Stimulated activated CD4-positive, alpha-beta T cell treated with anti-CD3 and anti-CD28 coated beads, Interleukin-15, amount 100 ng/mL, for 48 hours (primary cell): Measurements from ENCODE around the gene MEGF6.

Experiments
- DNase-seq, 2 donors: peaks; one replicate each; pipeline ENCODE4 v3.0.0-alpha.2; 2020; ENCODE audit warnings: low read depth in 2 of 2

Gene MEGF6

DNA sequence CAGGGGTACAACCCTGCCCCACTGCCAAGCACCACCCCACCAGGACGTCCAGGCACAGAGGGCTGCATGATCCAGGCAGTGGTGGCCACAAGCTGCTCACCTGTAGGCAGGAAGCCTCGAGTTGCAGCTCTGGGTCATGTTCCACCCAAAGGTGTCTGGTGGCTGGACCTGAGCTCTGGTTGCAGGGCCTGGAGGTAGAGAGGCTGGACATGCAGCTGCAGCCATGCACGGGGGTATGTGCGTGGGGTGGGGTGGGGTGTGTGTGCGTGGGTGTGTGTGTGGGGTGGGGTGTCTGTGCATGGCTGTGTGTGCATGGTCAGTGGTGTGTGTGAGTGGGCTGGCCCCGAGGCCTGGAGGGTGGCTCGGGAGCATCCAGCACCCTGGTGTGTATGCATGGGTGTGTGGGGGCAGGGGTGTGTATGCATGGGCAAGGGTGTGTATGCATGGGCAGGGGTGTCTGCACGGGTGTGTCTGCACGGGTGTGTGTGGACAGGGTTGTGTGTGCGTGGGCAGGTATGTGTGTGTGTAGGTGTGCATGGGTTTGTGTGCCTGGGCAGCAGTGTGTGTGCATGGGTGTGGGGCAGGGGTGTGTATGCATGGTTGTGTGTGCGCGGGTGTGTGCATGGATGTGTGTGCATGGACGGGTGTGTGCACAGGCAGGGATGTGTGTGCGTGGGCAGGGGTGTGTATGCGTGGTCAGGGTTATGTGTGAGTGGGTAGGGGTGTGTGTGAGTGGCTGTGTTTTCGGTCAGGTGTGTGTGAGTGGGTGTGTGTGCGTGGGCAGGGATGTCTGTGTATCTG, 141.3 kb downstream of the MEGF6 start:
- no peak for DNase-seq

DNA sequence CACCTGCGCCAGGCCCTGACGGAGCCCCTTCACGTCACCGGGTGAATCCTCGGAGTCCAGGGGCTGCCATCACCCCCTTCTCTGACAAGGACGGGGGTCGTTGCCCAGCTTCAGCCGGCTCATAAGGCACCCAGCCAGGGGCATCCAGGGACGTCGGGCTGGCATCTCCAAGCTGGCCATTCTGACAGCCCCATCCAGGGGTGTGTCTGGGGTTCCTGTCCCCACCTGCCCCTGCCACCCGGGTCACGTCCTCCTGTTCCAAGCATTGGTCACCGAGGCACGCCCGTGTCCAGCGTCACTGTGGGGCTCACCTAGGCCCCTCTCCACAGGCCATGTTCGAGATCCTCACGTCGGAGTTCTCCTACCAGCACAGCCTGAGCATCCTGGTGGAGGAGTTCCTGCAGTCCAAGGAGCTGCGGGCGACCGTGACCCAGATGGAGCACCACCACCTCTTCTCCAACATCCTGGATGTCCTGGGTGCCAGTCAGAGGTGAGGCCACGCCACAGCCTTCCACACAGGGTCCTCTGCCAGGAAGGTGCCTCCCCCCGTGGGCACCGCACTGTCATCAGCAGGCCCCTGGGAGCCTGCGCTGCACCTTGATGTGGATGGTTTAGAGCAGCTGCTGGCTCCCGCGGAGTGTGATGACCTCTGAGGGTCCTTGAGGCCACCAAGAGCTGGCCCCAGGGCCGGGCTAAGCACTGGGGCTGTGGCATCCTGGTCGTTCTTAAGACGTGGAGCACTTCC, 142.0 kb downstream of the MEGF6 start:
- no peak for DNase-seq

DNA sequence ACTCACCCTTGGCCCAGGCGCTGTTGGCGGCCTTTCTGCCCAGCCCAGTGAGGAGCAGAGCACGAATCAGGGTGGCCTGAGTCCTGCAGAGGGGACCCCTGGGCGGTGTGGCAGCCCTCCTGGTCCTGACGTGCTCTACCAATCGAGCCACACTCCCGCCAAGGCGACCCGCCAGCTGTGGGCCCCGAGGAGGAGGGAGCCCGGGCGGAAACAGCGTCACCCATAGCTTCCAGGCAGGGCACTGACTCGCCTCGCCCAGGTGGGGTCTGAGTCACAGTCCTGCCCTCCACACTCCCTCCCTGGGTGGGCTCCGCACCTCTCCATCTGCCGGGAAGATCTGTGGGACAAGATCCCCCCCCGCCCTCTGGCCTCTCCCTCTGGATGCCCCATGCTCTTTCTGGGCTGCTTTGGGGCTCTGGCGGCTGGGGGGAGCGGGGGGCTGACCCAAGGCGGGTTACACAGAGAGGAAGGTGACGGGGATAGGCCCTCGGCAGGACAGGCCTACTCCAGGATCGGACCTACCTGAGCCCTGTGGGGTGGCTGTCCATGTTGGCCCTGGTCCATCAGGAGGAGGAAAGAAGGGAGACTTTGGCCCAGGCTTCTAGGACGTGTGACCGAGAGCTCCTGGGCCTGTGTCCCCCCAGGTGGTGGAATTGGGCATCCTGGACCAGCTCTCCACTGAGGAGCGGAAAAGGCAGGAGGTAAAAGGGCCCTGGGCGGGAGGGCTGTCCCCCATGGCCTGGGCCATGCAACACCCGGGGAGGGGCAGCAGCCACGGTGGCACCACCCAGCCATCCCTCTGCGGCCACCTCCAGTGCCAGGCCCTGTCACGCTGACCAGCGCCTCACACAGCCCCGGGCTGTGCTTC, 142.8 kb downstream of the MEGF6 start:
- no peak for DNase-seq

DNA sequence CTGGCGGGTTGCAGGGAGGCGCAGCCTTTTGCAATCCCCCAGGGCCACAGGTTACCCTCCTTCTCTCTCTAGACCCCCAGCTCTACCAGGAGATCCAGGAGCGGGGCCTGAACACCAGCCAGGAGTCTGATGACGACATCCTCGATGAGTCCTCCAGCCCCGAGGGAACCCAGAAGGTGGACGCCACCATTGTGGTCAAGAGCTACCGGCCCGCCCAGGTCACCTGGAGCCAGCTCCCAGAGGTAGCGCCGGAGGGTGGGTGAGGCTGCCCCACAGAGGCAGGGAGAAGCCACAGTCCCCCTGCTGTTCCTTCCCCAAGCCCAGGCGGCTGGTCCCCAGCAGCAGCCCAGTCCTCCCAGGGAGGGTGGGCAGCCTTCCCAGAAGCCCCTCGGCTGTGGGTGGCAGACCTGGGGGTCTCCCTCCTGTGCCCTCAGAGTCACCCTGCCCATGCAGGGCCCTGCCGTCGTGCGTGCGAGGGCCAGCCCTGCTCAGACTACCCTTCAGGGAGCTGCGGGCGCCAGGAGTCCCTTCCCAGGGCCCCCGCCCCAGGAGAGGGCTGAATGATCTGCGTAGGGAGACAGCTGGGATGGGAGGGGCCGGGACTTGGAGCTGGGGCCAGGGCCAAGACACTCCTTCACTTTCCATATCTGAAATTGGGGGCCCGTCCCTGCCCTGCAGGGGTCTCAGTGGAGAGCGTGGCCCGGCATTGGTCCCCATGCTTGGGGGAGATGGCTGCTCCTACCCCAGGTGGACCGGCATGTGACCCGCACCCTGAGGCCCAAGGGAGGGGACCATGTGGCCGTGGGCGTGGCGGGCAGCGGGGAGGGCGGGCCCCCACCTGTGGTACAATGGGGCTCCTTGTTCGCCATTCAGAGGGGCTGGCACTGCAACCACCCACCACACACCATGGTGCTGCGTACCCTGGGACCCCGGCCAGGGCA, 143.9 kb downstream of the MEGF6 start:
- no peak for DNase-seq

DNA sequence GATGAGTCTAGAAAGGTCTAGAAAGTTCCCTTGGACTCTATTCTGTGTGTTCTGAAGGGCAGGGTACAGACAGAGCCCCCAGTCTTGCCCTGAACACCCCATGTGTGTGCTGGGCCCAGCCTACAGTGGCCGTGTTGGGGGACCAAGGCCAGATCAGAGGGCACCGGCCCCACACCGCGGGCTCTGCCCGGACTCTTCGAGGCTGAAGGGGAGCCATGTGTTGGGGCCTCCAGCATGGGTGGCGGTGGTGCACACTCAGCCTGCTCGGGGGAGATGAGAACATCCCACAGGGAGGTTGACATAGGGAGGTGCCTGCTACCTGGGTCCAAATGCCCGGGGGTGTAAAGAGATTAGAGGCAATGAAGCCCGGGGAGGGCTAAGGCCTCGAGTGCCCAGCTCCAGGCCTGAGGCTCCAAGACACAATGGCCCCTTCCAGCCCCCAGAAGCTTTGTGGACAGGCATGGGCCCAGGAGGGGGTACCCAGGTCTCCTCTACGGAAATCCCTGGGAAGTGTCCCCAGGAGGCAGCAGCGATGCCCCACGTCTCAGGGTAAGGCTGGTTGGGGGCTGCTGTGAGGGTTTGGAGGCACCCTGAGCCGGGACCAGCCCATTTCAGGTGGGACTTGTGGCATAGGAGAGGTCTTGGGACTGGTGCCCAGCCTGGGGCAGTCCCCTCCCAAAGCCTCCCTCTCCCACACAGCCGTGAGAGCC, 144.8 kb downstream of the MEGF6 start:
- DNase-seq: no peak

DNA sequence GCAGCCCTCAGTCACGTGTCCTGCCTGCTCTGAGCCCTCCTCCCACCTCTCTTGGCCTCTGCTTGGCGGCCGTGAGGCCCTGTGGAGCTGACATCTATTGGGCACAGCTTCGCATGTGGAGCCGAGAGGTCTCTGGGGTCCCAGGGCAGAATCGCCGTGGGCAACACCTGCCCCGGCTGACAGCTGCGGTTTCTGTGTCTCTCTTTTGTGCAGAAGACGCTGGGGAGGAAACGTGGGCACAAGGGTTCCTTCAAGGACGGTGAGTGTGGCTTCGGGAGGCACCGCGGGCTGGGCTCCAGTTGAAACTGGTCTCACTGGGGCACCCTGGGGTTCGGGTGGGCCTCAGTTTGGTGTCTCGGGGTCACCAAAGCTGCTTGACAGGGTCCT, 145.4 kb downstream of the MEGF6 start:
- no peak for DNase-seq

DNA sequence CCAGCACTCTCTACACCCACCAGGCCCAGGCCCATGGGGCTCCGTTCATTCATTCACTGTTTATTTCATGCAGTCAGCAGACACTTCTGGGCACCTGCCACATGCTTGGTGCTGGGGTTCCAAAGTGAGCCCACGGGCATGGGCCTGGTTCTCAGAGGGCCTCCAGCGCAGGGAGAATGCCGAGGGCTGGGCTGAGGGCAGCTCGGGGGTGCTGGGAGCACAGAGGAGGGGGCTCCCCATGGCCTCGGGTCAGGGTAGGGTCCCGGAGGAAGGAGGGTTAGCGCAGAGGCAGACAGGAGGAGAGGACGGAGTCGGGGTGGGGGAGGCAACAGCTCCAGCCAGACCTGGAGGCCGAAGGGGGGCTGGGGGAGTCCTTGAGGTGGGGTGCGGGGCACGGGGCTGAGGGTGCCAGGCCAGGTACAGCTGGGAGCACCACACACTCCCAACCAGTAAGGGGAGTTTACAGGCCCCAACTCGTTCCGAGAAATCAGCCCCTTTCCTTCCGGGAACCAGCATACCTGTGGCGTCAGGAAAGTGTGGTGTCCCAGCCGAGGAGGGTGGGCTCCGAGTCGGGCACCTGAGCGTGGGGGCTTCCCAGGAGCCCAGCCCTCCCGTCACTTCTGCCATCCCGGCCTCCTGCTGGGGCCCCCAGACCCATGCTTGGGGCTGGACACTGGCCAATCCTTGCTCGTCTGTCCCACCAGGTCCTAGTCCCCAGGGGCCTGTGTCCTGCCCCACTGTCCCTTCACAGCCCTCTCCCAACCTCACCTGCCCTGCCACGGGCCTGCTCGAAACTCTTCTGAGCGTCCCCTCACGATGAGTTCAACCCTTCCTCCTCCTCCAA, 146.0 kb downstream of the MEGF6 start:
- DNase-seq: no peak

DNA sequence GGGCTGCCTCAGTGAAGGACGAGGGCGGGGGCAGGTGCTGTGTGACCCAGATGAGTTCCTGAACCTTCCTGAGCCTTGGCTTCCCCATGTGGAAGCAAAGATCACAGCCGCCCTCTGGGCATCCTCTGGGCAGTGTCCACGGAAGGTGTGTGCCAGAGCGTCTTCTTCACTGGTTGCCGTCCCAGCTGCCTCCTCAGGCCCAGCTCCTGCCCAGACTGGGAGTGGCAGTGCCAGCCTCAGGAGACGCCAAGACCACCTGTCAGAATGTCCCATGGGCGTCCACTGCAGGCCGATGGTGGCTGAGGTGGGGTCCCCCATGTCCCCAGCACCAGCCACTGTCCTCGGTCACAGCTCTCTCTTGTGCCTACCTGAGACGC, 146.7 kb downstream of the MEGF6 start:
- DNase-seq: no peak

DNA sequence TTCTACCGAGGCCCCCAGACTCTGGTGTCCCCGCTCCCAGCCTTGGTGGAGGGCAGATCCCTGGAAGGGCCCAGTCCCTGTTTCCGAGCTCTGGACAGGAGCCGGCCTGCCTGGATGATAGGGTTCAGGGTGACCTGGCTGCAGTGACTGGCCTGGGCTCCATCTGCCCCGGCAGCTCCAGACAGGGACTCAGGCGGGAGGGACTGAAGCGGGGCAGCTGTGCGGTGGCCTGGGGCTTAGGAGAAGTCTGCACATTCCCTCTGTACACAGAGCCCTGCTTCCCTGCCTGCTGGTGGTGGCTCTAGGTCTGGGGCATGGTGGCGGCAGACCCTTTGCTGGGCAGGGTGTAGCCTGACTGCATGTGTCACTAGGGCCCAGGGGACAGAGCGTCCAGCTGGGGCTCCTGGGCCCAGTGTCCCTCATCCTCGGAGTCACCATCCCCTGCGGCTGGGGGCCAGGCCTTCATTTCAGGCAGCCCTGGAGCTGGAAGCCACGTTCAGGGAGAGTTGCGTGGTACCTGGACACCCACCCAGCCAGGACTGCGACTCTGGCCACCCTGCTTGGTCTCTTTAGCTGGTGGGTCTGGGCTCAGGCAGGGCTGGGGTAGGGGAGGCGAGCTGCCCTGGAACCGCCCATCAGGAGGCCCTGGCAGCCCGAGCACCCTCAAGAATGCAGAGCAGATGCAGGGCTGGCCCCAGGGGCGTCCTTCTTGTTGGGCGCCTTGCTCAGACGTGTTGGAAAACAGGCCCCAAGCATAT, 147.2 kb downstream of the MEGF6 start:
- DNase-seq: no peak

DNA sequence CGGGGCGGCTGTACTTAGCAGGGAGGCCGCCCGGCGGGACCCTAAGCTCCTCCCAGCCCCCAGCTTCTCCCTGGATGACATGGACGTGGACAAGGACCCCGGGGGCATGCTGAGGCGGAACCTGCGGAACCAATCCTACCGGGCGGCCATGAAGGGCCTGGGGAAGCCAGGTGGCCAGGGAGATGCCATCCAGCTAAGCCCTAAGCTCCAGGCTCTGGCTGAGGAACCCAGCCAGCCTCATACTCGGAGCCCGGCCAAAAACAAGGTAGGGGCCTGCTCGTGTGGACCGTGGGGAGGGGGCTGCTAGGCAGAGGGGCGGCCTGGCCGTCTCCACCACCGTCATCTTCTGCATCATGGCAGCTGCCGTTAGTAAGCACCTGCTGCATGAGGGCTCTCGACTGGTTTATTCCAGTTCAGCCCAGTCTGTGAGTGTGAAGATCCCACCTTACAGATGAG, 147.9 kb downstream of the MEGF6 start:
- no peak for DNase-seq

DNA sequence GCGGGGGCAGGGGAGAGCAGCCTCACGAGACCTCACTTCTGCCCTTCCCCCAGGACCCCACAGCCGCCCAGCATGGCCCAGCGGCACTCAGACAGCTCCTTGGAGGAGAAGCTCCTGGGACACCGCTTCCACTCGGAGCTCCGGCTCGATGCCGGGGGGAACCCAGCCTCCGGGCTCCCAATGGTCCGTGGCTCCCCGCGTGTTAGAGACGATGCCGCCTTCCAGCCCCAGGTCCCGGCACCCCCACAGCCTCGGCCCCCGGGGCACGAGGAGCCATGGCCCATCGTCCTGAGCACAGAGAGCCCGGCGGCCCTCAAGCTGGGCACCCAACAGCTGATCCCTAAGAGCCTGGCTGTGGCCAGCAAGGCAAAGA, 148.3 kb downstream of the MEGF6 start:
- DNase-seq: no peak

DNA sequence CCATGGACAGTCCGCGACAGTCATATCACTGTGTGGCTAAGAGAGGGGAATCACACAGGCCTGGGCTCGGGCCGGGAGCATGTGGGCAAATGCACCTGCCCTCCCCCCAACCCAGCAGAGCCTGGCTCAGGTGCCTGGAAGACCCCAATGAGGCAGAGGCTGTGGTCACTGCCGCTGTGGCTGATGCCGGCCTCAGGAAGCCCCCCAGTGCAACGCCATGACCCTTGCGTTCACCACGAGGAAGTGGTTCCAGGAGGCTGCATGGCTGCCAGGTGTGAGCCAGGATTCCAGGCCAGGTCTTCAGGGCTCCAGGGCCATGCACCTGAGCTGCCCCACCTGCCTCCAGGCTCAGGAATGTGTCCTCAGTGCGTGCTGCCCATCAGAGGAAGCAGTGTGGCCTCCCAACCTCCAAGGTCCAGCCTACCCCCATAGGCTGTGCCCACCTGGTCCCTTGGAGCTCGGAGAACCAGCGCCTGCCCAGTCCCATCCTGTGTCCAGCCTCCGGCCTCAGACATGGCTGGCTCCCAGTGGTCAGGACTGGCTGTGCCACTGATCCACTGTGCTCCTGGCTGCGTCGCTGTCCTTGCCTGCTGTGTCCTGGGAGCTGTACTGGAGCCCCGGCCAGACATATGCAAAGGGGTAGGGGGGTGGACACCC, 148.8 kb downstream of the MEGF6 start:
- DNase-seq: no peak

DNA sequence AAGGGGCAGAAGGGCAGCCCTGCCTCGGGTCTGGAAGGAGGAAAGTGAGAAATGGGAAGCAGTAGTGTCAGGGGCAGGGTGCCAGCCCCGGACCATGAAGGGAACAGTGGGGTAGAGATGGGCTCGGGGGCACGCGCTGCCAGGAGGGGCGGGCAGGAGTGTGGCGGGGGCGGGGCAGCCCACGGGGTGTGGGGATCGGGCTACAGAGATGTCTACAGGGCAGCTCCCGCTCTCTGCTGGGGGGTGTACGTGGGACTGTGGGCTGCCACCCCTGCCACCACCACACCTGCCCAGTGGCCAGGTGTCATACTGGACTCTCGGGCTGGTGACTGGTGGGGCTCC, 149.4 kb downstream of the MEGF6 start:
- no peak for DNase-seq

DNA sequence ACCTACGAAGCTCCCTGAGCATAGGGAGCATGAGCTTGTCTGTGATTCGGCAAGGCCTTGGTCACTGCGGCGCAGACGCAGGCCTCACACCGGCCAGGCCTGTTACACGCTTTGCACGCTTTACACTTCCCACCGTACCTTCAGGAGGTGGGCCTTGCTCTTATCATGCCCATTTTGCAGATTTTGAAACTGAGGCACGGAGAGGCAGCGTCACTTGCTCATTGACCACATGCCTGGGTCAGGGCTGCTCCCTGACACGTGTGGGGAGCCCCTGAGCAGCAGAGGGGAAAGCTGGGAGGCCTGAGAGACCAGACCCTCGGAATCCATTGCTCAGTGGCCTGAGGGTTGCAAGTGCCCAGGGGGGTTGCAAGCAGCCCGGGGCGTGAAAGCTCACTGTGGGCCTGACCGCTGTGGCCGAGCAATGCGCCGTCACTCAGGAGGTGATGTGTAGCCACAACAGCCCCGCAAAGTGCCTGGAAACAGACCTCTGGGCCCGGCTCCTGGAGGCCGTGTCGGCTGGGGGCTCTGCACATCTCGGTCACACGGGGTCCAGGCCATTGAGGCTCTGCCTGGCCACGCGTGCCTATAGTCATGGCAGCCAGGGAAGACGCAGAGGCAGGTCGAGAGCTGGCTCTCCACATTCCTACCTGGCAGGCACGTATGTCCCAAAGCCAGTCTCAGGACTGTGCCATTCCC, 149.9 kb downstream of the MEGF6 start:
- no peak for DNase-seq

DNA sequence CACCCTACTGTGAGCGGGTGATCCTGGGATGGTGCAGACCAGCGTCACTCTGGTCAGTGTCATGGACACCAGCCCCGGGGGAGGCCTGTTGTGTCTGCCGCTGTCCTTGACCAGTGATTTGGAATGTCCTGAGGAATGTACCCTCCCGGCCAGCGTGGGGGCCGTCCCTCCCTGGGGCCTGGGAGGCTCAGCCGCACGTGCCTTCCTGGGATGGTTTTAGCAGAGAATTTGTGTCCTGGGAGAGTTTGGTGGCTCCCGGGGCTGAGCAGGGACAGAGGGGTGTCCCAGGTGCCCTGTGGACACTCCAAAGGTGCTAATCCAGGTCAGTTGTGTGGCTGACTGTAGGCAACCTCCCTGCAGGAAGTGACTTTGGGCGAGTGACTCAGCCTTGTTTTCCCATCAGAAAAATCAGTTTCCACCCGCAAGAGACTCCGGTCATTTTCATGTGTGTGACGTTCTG, 150.6 kb downstream of the MEGF6 start:
- DNase-seq: no peak

DNA sequence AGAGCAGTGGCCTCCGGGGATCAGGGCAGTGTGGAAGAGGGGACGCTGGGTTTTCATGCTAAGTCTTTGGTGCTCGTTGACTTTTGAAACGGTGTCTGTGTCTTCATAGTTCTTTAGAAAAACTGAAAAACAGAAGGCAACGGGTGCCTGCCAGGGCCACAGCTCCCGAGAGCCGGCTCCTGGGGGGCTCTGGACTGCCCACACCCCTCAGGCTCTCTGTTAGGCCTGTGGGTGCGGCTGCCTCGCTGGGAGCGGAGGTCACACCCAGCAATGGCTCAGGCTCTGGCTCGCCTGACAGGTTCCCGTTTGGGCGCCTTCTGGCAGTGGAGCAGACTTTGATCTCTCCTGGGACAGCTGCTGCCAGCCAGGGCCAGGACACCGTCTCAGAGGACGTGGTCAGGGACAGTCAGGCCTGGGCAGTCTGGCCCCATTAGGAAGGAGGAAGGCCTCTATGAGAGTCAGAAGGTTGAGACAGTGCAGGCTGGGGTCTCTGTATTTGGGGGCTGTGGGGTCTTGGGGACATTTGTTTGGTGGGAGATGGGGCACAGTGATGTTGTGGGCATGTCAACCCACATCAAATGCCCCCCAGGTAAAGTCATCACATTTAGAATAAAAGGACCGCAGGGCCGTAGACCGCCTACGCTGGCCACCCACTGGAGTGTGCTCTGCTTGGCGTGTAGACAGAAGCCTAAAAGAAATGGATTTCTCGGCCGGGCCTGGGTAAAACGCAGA, 151.2 kb downstream of the MEGF6 start:
- DNase-seq: no peak
